HepG2 (cell line): ENCODE data around the gene MAPK11. TPM values are rescaled to one million over a fixed set of nuclear protein-coding genes. Genes with fewer than 3 reads are reported as not detected.
A peak's percentile ranks its signal among the peaks of the same experiment; 100 is the strongest.

Experiments used
- ESRRA ChIP-seq: sonication (generic); formaldehyde crosslinking; IDR thresholded peaks from 2 replicates; pipeline ENCODE4 v1.5.1; 2020; ENCODE audit warnings: mild to moderate bottlenecking, low read depth, missing genetic modification reagents
- HCFC1 ChIP-seq: fragments of 150-350 bp; IDR thresholded peaks from 2 replicates; pipeline ENCODE4 v1.6.1; 2014; ENCODE audit warnings: low read depth, low read length
- KDM3A ChIP-seq: IDR thresholded peaks from 2 replicates; pipeline ENCODE4 v1.6.1; 2018; ENCODE audit warnings: low read depth, missing compliant biosample characterization
- NCOA5 ChIP-seq: sonication (generic); formaldehyde crosslinking; IDR thresholded peaks from 2 replicates; pipeline ENCODE4 v1.4.0; 2020; ENCODE audit warnings: missing genetic modification reagents
- NPAS2 ChIP-seq: sonication (generic); formaldehyde crosslinking; IDR thresholded peaks from 2 replicates; pipeline ENCODE4 v1.8.0; 2022; ENCODE audit warnings: mild to moderate bottlenecking, missing genetic modification reagents, borderline replicate concordance
- PHB2 ChIP-seq: fragments of 450-650 bp; IDR thresholded peaks from 2 replicates; pipeline ENCODE4 v1.6.1; 2018; ENCODE audit not compliant: partially characterized antibody
- SALL1 ChIP-seq: sonication (generic); formaldehyde crosslinking; IDR thresholded peaks from 2 replicates; pipeline ENCODE4 v1.8.0; 2022; ENCODE audit warnings: mild to moderate bottlenecking, missing genetic modification reagents
- SALL2 ChIP-seq: sonication (generic); formaldehyde crosslinking; IDR thresholded peaks from 2 replicates; pipeline ENCODE4 v1.8.1; 2023; ENCODE audit warnings: mild to moderate bottlenecking, missing genetic modification reagents, inconsistent platforms
- ZFP36 ChIP-seq: fragments of 150-350 bp; IDR thresholded peaks from 2 replicates; pipeline ENCODE4 v1.6.1; 2018; ENCODE audit warnings: borderline replicate concordance, low read length, low read depth; ENCODE audit not compliant: partially characterized antibody
- ZNF30 ChIP-seq: sonication (generic); formaldehyde crosslinking; IDR thresholded peaks from 2 replicates; pipeline ENCODE4 v1.5.0; 2020; ENCODE audit warnings: mild to moderate bottlenecking, missing genetic modification reagents
- ZNF343 ChIP-seq: sonication (generic); formaldehyde crosslinking; IDR thresholded peaks from 2 replicates; pipeline ENCODE4 v1.4.0; 2020; ENCODE audit warnings: mild to moderate bottlenecking, missing genetic modification reagents
- ZNF451 ChIP-seq: sonication (generic); formaldehyde crosslinking; IDR thresholded peaks from 2 replicates; pipeline ENCODE4 v1.5.0; 2020; ENCODE audit warnings: mild to moderate bottlenecking, missing genetic modification reagents
- ZNF788 ChIP-seq: sonication (generic); formaldehyde crosslinking; IDR thresholded peaks from 2 replicates; pipeline ENCODE4 v1.5.0; 2020; ENCODE audit warnings: mild to moderate bottlenecking, missing genetic modification reagents, borderline replicate concordance
- ZSCAN29 ChIP-seq: sonication (generic); formaldehyde crosslinking; conservative IDR thresholded peaks from 2 replicates; pipeline ENCODE4 v1.4.0; 2020; ENCODE audit warnings: mild to moderate bottlenecking, missing genetic modification reagents
- polyA plus RNA-seq, 8 experiments: library from polyadenylated mRNA; depleted of rRNA in 3 of 8; stranded (reverse) in 7 of 8; unstranded in 1 of 8; fragments of >200 nt; fragmentation: Illumina TruSeq in 4 of 8; extraction: Trizol in 4 of 8; gene quantifications; 2 replicates each; pipeline versions ENCODE4 v1.2.1 to v1.2.3, GENCODE V29; 2011 to 2016; ENCODE audit warnings: low read depth in 4 of 8, missing spikeins in 1 of 8, mixed read lengths in 1 of 8; ENCODE audit not compliant: insufficient read depth in 1 of 8
- total RNA-seq, 5 experiments: library from RNA; depleted of rRNA; stranded (reverse); fragments of >200 nt; fragmentation: Illumina TruSeq; extraction: Trizol; gene quantifications; 2 replicates each; pipeline ENCODE4 v1.2.3, GENCODE V29; 2016; ENCODE audit warnings: low read depth in 1 of 5
- TF ChIP-seq, protein P1 (sequence below): sonication (generic); IDR thresholded peaks from 2 replicates; pipeline ENCODE4 v1.6.1; 2016; ENCODE audit warnings: low read depth, borderline replicate concordance
- TF ChIP-seq, protein P2 (sequence below): sonication (generic); formaldehyde crosslinking; IDR thresholded peaks from 2 replicates; pipeline ENCODE4 v1.5.1; 2020; ENCODE audit warnings: missing genetic modification reagents, mild to moderate bottlenecking, borderline replicate concordance
- TF ChIP-seq, protein P3 (sequence below), 2 experiments: sonication (generic) in 1 of 2; formaldehyde crosslinking in 1 of 2; IDR thresholded peaks; 2 replicates each; pipeline versions ENCODE4 v1.4.0 to v1.6.1; 2016 to 2020; ENCODE audit warnings: borderline replicate concordance in 1 of 2, low read depth in 1 of 2, mild to moderate bottlenecking in 1 of 2, missing genetic modification reagents in 1 of 2
- TF ChIP-seq, protein P4 (sequence below): sonication (generic); formaldehyde crosslinking; IDR thresholded peaks from 2 replicates; pipeline ENCODE4 v1.5.1; 2020; ENCODE audit warnings: missing genetic modification reagents, mild to moderate bottlenecking, borderline replicate concordance

Gene MAPK11
- total and polyA plus RNA-seq, 2 of the 13 experiments (the other 11 are each of a cell fraction or from before 2014, with no cell fraction given) = 0.15 to 0.17 TPM

DNA sequence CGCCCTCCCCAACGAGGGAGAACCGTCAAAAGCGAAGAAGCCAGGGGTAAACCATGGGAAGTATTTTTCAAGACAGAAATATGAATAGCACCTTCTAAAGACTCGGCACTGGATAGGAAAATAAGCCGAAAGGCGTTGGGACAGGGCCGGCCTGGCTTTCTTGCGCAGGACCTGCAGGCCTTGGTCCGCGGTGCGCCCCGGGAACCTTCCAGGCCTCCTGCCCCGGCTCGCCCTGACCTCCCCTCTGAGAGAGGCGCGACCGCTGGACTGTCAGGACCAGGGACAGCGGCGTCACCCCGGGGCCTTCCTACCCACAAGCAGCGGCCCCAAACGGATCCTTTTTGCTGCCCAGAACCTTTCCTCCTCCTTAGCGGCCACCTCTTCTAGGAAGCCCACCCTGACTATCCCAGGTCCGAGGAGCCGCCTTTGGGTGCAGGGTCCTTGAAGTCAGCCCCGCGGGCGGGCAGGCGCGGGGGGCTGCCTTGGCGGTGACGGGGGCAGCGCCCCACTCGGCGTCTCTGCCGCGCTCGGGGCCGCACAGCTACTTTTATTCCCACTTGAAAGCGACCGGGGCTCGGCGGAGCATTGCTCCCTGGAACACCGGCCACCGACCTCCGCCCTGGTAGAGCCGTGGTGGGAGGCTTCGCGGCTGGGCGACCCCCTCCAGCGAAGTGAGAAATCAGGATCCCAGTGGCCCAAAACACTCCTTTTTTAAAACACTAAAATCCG is 650 bp upstream of the MAPK11 start (continued):
- TF ChIP-seq, protein P1, sequence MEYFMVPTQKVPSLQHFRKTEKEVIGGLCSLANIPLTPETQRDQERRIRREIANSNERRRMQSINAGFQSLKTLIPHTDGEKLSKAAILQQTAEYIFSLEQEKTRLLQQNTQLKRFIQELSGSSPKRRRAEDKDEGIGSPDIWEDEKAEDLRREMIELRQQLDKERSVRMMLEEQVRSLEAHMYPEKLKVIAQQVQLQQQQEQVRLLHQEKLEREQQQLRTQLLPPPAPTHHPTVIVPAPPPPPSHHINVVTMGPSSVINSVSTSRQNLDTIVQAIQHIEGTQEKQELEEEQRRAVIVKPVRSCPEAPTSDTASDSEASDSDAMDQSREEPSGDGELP = no peak
- 0 out of 2 replicates have a peak, but pooled peaks have one; percentile 58 for TF ChIP-seq ZNF451
- TF ChIP-seq ZSCAN29 (CRISPR knock-in tag) = 0 out of 2 replicates have a peak, but pooled peaks have one; percentile 27
- peak; percentile 79; the same call in 1 of the 2 replicates for TF ChIP-seq SALL2 (CRISPR knock-in tag)
- peak; percentile 82; the same call in 1 of the 2 replicates for TF ChIP-seq KDM3A (CRISPR knock-in tag)
- no peak for TF ChIP-seq HCFC1
- TF ChIP-seq ZNF788 (CRISPR knock-in tag) = no peak
- TF ChIP-seq, protein P2, sequence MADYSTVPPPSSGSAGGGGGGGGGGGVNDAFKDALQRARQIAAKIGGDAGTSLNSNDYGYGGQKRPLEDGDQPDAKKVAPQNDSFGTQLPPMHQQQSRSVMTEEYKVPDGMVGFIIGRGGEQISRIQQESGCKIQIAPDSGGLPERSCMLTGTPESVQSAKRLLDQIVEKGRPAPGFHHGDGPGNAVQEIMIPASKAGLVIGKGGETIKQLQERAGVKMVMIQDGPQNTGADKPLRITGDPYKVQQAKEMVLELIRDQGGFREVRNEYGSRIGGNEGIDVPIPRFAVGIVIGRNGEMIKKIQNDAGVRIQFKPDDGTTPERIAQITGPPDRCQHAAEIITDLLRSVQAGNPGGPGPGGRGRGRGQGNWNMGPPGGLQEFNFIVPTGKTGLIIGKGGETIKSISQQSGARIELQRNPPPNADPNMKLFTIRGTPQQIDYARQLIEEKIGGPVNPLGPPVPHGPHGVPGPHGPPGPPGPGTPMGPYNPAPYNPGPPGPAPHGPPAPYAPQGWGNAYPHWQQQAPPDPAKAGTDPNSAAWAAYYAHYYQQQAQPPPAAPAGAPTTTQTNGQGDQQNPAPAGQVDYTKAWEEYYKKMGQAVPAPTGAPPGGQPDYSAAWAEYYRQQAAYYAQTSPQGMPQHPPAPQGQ (CRISPR knock-in tag) = no peak
- TF ChIP-seq, protein P3, sequence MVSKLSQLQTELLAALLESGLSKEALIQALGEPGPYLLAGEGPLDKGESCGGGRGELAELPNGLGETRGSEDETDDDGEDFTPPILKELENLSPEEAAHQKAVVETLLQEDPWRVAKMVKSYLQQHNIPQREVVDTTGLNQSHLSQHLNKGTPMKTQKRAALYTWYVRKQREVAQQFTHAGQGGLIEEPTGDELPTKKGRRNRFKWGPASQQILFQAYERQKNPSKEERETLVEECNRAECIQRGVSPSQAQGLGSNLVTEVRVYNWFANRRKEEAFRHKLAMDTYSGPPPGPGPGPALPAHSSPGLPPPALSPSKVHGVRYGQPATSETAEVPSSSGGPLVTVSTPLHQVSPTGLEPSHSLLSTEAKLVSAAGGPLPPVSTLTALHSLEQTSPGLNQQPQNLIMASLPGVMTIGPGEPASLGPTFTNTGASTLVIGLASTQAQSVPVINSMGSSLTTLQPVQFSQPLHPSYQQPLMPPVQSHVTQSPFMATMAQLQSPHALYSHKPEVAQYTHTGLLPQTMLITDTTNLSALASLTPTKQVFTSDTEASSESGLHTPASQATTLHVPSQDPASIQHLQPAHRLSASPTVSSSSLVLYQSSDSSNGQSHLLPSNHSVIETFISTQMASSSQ (IDR thresholded peaks at IDR 0.05; ENCODE audit: low read depth) = no peak
- TF ChIP-seq, protein P3 (CRISPR knock-in tag; IDR thresholded peaks at IDR 0.05; ENCODE audit: borderline replicate concordance) = 0 out of 2 replicates have a peak, but pooled peaks have one; percentile 14
- TF ChIP-seq NCOA5 (CRISPR knock-in tag) = no peak
- TF ChIP-seq, protein P4, sequence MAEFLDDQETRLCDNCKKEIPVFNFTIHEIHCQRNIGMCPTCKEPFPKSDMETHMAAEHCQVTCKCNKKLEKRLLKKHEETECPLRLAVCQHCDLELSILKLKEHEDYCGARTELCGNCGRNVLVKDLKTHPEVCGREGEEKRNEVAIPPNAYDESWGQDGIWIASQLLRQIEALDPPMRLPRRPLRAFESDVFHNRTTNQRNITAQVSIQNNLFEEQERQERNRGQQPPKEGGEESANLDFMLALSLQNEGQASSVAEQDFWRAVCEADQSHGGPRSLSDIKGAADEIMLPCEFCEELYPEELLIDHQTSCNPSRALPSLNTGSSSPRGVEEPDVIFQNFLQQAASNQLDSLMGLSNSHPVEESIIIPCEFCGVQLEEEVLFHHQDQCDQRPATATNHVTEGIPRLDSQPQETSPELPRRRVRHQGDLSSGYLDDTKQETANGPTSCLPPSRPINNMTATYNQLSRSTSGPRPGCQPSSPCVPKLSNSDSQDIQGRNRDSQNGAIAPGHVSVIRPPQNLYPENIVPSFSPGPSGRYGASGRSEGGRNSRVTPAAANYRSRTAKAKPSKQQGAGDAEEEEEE = no peak
- TF ChIP-seq SALL1 (CRISPR knock-in tag) = peak; percentile 86
- TF ChIP-seq ZFP36 = no peak
- TF ChIP-seq PHB2 = no peak
- no peak for TF ChIP-seq NPAS2 (CRISPR knock-in tag)
- TF ChIP-seq ZNF30 (CRISPR knock-in tag) = peak; percentile 65; the same call in 1 of the 2 replicates
- TF ChIP-seq ZNF343 (CRISPR knock-in tag) = no peak
- TF ChIP-seq ESRRA = no peak; the same call in 1 of the 2 replicates
